HG02885 (cell line): Measurements from ENCODE around the gene BAHCC1.

Source experiments
- ATAC-seq: cut with Tn5 transposase; IDR thresholded peaks from one replicate; pipeline ENCODE4 v1.9.1; 2021; ENCODE audit warnings: mild to moderate bottlenecking; ENCODE audit not compliant: unreplicated experiment, poor library complexity

BAHCC1 gene

DNA sequence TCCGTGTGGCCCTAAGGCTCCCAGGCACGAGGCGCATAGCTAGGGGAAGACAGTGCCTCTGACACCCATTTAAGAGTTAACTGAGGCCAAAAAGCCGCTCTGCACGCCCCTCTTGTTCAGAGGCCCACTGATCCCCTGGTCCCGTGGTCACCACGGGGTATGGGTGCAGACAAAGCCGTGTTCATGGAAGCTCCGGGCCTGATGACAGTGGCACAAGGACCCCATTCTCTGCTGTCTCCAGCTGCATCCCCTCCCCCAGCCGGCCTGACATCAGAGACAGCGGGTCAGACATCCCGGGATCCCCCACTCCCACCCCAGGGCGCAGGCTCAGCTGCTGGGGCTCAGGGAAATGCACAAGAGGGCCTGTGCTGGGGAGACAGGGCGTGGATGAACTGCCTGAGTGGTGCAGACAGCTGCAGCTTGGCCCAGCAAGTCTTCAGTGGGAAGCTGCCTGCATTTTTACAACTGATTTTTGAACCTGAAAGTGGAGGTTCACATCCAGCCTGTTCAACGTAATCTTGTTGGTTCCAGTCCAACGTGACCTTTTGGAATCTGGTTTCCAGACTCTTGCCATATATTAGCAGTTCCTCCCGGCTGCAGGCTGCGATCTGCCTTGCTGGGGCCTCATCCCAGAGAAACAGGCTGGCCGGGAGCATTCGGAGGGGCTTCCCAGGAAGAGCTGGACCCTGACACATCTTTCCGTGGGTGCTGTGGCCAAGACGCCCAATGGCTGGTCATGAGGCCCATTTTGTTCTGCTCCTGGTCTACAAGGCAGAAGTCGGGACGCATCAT lies 9.7 kb upstream of the BAHCC1 start:
- ATAC-seq: no peak

DNA sequence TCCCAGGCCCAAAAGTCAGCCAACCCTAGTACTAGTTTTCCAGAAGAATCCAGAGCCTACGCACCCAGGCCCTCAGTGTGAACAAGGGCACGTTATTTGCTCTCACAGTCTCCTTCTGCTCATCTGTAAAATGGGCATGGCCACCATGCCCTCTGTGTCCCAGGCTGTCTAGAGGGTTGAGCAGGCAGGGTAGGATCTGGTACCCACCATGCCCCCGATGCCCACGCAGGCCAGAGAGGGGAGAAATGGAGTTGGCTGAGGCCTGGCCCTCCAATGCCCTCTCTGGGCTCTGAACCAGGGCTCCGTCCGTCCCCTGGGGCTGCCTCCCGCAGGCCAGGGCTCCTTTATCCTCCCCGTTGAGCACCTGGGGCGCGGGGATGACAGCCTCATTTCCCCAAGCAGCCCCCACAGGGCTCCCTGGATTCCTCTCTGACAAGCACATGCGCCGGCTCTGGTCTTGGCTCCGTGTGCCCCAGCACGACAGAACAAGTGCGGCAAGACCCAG lies 9.1 kb upstream of the BAHCC1 start:
- ATAC-seq: no peak

DNA sequence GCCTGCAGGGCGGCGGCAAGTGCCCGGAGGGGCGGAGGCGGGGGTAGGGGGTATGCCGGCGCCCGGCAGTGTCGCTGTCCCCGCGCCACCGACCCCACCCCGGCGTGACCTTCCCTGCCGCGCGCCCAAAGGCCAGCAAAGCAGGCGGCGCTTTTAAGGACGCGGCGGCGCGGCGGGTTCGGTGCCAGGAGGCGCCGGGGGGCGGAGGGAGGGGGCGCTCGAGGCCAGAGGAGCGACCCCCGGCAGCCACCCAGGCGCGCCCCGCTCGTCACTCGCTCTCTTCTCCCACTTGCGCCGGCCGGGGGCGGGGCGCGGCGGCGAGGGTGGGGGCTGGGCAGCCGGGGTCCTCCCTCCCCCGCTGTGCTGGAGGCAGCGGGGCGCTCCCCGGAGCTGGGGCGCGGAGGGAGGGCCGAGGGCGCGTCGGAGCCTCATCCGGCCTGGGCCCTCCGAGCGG lies 8.6 kb upstream of the BAHCC1 start:
- ATAC-seq: no peak

DNA sequence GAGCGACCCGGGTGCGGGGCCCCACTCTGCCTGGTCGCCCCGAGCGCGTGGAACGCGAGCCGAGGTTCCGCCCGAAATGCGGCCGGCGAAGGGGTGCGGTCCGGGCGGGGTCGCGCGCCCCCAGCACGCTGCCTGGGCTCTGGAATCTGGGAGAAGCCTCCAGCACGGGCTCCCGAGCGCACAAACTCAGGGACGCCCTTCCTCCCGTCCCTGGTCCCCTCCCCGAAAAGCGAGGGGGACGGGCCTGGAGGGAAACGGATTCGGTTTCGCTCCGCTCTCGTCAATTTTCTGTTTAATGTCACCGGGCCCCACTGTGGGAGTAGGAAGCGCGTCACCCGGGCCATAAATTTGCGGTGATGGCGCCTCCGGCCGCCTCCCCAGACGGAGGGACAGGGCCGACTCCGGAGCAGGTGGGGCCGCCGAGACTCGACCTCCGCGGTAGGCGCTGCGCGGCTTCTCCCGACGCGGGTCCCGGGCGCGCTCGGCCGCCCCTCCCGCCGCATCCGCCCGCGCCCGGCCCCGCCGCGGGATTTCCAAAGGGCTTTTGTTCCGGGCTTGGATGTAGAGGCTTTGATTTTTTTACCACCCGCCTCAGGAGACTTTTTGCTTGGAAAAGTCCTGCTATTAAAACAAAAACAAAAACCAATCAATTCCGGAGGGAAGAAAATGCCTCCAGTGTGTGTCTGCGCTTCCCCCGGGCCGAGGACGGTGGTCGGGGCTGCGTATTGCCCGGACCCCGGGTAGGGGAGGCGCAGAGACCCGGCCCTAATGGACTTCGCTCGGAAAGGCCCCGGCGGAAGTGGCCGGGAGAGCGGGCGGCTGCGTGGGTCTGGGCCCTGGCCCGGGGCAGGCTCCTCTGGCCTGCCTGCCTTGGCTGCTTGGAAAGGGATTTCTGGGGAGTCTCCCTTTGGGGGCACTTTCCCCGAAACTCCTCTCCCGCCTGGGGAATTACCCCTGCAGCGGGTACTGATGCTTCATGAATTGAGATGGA lies 7.9 kb upstream of the BAHCC1 start:
- ATAC-seq: no peak

DNA sequence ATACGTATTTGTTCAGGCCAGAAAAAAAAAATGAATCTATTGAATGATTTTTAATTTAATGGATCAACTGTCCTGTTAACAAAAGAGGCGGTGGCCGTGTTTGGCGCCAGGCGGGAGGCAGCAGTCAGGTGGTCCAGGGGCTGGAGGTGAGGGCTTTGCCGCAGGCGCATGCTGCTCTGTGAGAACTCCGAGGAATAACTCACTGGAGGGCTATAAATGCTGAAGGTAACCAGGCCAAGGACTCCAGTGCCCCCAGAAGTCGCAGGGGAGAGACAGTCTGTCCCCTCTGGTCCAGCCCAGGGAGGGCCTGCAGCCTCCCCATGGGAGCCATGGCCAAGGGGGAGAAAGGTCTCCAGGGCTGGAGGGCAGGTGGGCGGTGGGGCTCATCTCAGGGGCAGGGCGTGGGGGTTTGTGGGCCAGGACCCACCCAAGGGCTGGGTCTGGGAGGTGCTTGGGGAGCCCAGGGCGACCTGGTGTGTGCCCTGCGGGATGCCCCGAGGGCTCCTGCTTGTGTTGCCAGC lies 7.1 kb upstream of the BAHCC1 start:
- ATAC-seq: no peak

DNA sequence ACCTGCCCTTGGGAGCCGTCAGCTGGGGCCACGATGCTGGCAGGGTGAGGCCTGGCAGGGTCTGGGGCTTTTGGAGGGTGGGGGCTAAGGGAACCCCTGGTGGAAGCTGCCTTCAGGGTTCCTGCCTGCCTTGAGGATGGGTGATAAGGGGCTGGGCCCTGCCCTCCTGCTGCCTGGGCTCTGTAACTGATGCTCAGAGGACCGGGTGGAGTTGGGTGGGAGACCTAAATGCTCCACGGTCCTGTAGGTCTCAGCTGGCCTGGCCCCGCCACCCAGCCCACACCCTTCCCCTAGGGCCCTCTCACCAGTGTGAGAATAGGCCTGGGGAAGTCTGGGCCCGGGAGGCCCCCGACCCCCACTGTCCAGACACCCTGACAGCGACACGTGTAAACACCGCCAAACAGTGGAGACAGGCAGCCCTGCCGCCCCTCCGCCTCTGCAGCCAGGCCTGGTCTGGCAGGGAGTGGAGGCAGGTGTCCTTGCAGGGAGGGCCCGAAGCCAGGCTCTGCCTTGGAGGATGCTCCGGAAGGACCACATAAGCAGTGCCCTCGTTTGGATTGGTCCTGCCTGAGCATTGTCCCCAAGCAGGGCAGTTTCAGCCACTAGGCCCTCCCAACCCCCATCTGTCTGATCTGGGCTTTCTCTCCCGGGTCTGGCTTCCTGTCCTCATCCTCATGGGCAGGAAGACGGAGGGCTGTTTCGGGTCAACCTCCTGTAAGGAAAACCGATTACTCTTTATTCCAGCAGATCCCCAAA lies 6.5 kb upstream of the BAHCC1 start:
- ATAC-seq: no peak

DNA sequence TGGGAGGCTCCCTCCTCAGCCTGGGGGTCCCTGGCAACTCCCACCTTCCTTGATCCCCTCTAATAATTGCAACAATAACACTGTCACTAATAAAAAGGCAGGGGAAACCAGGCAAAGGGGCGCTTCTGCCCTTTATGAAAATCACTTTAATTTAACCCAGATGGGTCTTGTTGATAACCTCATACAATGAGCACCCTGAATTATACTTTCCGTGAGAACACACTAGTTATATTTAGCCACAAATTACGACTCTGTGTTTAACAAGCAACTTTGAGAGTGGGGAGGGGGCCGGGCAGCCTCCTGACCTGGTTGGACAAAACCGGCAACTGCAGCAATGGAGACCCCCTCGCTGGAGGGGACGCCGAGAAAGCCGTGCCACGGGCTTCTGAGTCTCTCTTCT lies 5.7 kb upstream of the BAHCC1 start:
- no peak for ATAC-seq

DNA sequence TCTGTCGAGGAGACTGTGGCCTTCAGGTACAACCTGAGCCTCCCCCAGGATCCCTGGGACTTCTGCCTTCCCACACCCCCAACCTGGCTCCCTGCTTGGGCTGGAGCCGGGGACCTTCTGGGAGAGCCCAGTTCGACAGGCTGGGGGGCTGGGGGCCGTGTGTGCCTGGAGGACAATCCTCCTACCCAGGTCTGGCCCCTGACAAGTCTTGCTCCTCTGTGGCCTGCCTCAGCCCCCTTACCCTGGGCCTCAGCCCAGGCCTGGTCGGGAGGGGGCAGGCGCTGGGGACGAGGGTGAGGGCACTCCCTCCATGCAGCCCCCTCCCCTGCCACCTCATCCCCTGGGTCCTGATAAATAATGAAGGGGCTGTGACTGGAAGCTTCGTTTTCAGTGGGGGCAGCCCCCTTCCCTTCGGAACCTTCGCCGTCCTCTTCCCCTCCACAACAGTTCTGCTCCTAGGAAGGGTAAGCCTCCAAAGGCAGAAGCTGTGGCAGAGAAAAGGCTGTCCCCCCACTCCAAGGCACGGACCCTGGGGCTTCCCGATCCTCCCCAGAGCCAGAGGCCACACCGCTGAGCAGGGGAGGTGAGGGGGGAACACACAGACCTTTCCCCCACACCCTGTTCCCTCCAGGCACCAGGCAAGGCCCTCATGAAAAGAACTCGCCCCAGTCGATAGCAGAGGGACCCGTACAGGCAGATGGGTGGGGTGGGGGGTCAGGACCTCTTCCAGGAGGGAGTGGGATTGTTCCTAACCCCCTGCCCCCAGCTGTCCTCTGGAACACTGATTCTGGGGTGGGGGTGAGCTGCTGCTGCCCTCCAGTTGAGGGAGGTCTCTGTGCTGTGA lies 5.0 kb upstream of the BAHCC1 start:
- no peak for ATAC-seq

DNA sequence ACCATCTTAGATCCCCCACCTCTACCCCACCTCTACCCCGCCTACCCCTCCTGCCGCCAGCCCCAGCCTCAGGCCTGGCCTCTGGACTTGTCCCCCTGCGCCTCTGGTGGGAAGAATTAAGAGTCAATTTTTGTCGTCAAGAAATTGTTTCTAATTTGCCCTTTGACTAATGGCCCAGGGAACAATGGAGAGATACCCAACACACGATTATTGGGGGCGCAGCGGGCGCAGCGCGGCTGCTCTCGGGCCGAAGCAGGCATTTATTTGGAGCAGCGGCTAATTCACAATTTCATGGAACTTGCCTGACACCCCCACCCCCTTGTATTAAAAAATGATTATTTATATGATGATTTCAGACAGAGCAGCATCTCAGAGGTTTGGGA lies 4.4 kb upstream of the BAHCC1 start:
- no peak for ATAC-seq

DNA sequence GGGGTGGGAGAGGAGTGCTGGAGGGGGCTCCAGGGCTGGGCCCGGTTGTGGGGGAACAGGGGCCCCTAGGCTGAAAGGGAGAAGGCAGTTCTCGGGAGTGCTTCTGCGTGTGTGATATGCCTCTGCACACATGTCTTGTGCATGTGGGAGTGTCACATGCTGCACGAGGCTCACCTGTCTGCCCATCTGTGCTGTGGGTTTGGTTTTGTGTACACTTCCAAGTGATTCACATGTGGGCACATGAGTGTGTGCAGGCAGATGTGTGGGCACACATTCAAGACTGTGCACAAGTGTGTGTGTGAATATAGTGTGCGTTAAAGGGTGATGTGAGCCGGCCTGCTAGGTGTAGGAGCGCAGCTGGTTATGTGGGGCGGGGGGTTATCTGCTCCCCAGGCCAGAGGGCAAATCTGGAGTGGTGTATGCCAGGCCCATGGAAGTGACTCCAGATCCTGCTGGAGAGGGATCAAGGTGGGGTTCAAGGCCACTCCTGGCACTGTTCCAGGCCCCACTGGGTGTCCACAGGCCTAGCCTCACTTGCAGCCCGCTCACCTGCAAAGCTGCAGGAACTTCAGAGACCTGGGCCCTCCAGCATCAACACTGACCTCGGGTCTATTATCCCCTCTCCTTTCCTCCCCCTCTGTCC lies 3.8 kb upstream of the BAHCC1 start:
- ATAC-seq: no peak

DNA sequence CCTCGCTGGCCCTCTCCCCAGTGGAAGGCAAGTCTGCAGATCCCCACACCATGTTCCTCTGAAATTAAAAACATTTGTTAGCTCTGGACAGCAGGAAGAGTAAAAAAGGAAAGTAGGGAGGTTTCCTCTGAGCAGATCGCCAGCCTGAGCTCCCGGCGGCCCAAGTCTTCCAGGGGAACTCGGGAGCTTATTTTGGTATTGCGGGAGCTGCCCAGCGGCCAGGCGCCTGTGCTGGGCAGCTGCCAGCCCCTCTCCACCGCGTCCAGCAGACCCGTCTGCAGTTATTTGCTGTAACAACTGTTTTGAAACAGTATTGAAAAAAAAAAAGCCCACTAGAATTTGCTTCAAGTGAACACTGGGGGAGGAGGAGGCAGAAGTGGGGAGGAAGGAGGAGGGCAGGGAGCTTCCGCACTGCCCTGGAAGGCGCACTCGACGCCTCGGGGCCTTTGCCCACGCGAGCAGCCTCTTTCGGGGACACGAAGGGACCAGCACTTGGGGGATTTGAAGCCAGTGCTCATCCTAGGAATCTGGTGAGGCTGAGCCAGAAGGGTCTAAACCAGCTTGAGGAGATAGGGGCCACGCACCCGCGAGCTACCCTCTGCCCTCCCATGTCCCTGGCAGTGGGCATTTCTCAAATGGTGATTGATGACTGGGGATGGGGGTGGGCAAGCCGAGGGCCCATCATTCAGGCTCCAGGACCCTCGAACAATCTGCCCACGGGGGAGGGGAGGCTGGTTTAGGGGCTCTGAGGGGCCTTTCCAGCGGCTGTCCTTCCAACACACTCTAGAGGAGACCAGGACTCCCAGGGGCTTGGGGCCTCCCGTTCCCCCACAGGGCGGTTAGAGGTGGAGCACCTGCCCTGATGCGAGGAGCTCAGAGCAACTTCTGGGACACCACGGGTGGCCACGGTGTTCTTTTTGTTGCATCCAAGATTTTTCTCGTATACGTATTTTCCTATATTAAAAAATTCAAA lies 3.0 kb upstream of the BAHCC1 start:
- ATAC-seq: no peak

DNA sequence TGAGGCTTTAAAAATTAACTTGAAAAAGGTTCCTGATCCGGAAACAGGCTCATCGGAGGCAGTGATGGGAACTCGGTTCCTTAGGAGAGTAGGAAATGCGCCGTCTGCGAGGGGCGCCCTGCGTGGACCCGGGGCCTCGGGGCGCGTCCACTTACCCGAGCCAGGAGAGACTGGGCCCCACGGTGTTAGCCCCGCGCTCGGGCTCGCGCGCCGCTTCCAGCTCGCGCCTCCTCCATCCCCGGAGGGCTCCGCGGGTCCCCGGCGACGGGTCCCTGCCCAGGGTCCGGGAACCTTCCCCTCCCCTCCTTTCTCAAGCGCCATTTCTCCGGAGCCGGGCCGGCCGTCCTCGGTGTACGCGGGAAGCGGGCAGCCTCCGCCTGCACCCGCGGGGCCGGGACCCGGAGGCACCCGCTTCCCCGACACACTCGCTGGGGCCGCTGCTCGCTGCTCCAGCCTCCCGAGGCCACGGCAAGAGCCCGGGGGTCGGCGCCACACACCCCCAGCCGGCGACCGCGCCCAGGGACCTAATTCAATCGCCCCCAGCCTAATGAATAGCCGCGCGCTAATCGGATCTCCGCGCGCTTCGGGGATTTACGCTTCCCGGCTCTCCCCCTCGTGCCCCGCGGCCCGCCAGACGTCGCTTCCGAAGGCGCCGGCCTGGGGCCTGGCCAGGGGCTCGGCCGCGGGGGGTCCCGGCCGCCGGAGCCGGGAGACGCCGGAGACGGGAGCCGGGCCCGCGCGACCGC lies 2.2 kb upstream of the BAHCC1 start:
- no peak for ATAC-seq

DNA sequence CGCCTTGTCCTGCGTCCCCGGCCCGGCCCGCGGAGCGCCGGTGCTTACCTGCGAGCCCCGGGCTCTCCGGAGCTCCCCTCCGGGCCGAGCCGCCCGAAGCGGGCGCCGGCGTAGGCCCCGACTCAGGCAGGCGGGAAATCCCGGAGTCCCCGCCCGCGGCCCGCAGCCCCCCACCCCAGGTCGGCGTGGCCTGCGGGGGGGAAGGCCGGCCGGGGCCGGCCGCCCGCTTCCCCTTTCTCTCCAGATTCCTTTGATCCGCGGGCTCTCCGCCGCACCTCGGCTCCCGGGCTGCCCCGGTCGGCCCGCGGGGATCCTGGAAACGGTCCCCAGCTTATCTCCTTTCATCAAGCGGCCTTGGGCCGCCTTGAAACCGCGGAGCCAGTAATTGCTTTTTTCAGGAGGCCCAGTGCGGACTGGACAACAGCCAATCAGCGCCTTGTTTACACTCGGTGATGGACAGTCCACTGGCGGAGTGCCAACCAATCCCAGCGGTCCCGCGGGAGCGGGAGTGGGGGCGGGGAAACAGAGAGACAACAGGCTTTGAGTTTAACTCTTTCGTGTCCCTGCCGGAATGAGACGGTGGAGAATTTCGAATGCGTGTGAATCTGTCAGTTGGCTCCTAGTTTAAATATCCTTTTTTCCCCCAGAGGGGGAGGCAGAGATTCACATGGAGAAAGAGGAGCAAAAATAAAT lies 1.4 kb upstream of the BAHCC1 start:
- ATAC-seq: no peak

DNA sequence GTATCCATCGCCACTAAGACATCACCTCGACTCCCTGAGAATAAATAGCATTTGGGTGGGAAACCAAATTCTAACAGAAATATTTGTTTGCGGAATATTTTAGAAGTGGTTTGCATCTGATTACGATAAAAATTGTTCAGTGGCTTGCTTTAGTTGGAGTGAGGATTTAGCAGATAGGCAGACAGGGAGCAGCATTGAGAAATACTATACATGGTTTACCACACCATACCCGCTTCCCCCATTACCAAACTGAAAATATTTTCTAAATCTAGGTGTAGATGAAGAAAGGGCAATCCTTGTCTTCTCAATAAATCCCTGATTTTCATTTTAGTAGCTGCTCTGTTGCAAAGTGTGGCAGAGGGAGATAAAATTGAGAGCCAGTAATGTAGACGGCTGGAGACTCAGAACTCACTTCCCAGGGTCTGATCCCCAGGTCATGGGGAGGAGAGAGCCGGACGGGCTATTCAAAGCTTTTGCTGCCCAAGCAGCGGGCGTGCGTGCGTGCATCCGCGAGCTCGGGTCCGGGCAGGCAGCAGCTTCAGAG lies 808 bp upstream of the BAHCC1 start:
- ATAC-seq: no peak

DNA sequence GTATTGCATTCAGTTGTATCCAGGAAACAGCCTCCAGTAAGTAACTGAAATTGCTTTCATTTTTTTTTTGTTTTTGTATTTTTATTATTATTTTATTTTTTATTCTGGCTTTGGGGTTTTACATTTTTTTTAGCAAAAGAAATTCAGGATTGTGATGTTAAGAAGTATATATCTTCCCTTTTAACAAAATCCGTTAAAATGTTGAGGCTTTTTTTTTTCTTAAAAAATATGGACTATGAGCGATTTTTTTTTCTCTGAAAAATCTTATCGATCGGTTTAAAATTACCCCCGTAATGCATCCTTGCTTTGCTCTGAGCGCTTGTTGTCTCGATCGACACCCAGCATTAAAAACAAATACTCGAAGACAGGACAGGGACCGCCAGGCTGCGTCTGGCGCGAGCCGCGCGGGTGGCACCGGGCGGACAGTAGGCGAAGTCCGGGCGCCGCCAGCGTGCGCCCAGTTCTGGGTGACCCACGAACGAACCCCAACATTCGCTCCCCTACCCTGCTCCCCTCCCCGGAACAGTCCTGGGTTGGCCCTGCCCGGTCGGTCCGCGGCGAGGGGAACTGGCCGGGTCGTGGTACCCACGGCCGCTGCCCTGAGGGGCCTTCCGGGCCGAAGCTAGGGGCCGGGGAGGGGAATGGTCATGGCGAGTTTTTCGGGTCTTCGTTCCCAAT lies 482 bp downstream of the BAHCC1 start:
- no peak for ATAC-seq

DNA sequence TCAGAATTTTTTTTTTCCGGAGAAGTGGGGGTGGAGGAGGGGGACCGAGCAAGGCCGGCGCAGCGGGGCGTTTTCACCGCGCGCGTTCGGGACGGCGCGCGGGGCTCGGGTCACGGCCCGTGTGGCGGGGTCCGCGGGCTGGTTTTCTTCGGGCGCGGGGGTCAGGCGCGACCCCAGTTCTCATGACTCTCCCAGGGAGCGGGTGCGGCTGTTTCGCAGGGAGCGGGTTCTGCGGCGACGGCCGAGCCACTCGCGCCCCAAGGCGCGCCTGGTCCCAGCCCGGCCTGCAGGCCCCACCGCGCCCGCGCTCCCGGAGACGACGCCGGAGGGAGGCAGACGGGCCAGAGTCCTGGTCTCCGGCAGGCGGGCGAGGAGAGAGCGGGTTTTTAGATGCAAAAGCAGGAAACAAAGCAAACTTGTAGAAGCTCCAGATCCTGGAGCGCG lies 1.0 kb downstream of the BAHCC1 start:
- ATAC-seq: no peak
